WERI-Rb-1 (cell line): ENCODE data around the gene DENND1A.
"Not testable (repeated sequence)": the region's sequence is repeated elsewhere in the genome, so short reads cannot be mapped to it uniquely, and the experiment has no call there.

Experiments used
- DNase-seq: peaks from one replicate; pipeline ENCODE4 v3.0.0-alpha.2; 2020
- H3K27ac ChIP-seq: fragments of 250-450 bp; sonication (Bioruptor Pico); 2 replicates; pipeline ENCODE4 v1.5.1; 2020; ENCODE audit warnings: mild to moderate bottlenecking, moderate library complexity
- H3K27me3 ChIP-seq: fragments of 250-450 bp; sonication (Bioruptor Pico); 2 replicates; pipeline ENCODE4 v1.5.1; 2021; ENCODE audit warnings: mild to moderate bottlenecking, low read depth, moderate library complexity; ENCODE audit not compliant: insufficient read depth, severe bottlenecking
- H3K36me3 ChIP-seq: fragments of 250-450 bp; sonication (Bioruptor Pico); 2 replicates; pipeline ENCODE4 v1.5.1; 2020; ENCODE audit warnings: mild to moderate bottlenecking, moderate library complexity
- H3K4me3 ChIP-seq: 2 replicates; pipeline ENCODE4 v1.5.1; 2011; ENCODE audit warnings: low read depth, mild to moderate bottlenecking, control low read depth, low read length
- H3K9me3 ChIP-seq: fragments of 250-450 bp; sonication (Bioruptor Pico); 2 replicates; pipeline ENCODE4 v1.5.1; 2021; ENCODE audit warnings: mild to moderate bottlenecking, moderate library complexity; ENCODE audit not compliant: severe bottlenecking
- TF ChIP-seq, protein P1 (sequence below): IDR thresholded peaks from 2 replicates; pipeline ENCODE4 v1.5.1; 2011; ENCODE audit warnings: low read depth, mild to moderate bottlenecking, control low read depth, inconsistent platforms, low read length

The DENND1A gene

DNA sequence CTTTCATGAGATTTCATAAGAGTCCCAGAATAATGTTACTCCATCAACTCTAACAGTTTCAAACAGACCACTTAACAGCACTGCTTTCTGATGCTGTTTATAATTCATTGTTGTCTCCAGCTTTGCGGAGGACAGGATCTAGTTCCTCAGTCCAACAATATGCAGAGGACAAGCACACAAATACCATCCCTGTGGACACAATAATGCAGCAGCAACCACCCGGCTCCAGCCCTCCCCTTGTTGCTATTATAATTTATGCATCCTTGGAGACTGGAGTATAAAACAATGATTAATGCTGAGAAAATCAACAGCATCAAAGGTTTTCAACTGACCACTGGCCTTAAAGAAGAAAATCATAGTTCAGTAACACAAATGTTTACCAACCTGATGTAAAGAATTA lies 108.3 kb downstream of the DENND1A start:
- no peak for DNase-seq
- Histone ChIP-seq H3K4me3 (no peak overlapping the region), H3K27ac (no peak overlapping the region), H3K27me3 (no peaks in the 10 kb centered on the region), H3K36me3 (no peaks in the 10 kb centered on the region), H3K9me3 (no peaks in the 10 kb centered on the region)
- TF ChIP-seq, protein P1, sequence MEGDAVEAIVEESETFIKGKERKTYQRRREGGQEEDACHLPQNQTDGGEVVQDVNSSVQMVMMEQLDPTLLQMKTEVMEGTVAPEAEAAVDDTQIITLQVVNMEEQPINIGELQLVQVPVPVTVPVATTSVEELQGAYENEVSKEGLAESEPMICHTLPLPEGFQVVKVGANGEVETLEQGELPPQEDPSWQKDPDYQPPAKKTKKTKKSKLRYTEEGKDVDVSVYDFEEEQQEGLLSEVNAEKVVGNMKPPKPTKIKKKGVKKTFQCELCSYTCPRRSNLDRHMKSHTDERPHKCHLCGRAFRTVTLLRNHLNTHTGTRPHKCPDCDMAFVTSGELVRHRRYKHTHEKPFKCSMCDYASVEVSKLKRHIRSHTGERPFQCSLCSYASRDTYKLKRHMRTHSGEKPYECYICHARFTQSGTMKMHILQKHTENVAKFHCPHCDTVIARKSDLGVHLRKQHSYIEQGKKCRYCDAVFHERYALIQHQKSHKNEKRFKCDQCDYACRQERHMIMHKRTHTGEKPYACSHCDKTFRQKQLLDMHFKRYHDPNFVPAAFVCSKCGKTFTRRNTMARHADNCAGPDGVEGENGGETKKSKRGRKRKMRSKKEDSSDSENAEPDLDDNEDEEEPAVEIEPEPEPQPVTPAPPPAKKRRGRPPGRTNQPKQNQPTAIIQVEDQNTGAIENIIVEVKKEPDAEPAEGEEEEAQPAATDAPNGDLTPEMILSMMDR = no peak

DNA sequence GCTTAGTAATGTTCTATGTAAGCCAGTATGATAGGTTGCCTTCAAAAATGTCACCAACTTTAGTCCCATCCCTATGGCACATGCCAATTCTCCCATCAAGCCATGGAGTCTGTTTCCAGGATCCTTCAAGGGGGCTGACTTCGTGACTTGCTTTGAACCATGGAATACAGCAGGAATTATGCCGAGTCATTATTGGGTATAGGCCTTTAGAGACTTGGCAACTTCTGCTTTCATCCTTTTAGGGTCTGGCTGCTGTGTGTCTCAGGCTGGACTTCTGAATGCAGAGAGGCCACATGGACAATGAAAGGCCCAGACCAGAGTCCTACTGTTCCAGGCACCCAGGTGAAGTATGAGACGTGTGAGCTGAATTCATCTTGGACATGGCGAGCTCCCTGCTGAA lies 109.8 kb downstream of the DENND1A start:
- TF ChIP-seq, protein P1 = no peak
- H3K4me3 ChIP-seq = no peak overlapping the region
- no peaks in the 10 kb centered on the region for H3K9me3 ChIP-seq
- no peak overlapping the region for H3K27ac ChIP-seq
- no peaks in the 10 kb centered on the region for H3K27me3 ChIP-seq
- no peak for DNase-seq
- H3K36me3 ChIP-seq = no peaks in the 10 kb centered on the region

DNA sequence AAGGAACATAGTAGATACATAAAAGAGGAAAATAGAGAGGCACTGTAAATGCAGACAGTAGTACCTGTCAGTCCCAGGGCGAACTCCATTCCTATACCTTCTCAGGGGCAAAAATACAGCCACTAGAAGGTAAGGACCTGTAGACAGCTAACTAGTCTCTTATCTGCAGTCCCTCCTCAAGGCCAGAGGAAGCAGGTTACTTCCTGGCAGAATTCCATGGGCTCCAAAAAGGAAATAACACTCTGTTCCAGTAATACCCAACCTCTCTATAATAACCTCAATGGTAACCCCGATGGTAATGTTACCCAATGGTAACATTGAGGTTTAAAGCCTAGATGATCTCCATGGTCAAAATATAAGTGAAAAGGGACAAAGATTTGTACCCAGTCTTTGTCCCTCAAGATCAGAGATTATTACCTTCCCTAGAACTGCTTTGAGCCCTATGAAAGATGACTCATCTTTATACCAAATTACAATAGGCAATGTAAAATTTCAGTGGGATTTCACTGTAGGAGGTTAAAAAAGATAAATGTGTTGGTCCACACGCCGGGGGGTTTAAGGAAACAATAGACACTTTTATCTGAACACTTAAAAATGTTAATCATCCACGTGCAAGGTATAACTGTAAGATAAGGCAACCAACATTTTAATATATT lies 113.0 kb downstream of the DENND1A start:
- no peaks in the 10 kb centered on the region for H3K36me3 ChIP-seq
- DNase-seq = no peak
- TF ChIP-seq, protein P1 = no peak
- no peaks in the 10 kb centered on the region for H3K27me3 ChIP-seq
- H3K9me3 ChIP-seq = no peaks in the 10 kb centered on the region
- H3K4me3 ChIP-seq = no peak overlapping the region
- H3K27ac ChIP-seq = no peak overlapping the region

DNA sequence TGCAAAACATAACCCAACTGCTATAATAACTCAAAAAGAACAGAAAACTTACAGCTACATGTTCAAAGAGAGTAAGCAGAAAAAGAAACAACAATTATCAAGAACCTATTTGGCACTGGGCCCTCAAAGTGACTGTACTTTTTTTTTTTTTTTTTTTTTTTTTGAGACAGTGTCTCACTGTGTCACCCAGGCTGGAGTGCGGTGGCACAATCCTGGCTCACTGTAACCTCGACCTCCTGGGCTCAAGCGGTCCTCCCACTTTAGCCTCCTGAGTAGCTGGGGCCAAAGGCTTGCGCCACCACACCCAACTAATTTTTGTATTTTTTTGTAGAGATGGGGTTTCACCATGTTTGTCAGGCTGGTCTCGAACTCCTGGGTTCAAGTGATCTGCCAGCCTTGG lies 114.1 kb downstream of the DENND1A start:
- not testable (repeated sequence) for H3K36me3 ChIP-seq, H3K9me3 ChIP-seq, H3K27ac ChIP-seq, H3K4me3 ChIP-seq, H3K27me3 ChIP-seq, DNase-seq

DNA sequence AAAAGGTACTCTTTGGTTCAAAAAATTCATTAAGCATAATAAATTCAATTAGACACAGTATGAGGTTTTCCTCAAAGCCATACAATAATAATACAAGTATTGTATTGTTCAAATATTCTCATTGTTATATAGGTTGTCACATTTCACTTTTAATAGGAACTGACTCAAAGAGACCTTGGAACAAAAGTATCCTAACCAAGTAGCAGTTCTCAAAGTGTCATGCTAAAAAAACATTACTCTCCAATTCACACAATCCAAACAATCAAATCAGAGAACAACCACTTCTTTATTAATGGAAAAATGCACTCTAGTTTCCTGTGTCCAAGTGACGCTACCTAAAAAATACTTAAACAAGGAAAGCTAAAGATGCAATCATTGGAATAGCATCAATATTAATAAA lies 115.4 kb downstream of the DENND1A start:
- no peaks in the 10 kb centered on the region for H3K9me3 ChIP-seq
- no peaks in the 10 kb centered on the region for H3K27me3 ChIP-seq
- H3K4me3 ChIP-seq = no peak overlapping the region
- no peak for DNase-seq
- H3K36me3 ChIP-seq = no peaks in the 10 kb centered on the region
- TF ChIP-seq, protein P1 = no peak
- H3K27ac ChIP-seq = no peak overlapping the region

DNA sequence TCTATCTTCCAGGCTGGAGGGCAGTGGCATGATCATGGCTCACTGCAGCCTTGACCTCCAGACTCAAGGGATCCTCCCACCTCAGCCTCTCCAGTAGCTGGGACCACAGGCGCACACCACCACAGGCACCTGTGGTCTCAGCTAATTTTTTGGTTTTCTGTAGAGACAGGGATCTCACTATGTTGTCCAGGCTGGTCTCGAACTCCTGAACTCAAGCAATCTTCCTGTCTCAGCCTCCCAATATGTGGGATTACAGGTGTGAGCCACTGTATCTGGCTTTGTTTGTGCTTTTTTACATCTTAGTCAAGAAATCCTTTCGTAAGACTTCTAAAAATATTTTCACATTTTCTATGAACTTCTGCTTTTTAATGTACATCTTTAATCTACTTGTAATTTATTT lies 116.9 kb downstream of the DENND1A start:
- DNase-seq = no peak
- TF ChIP-seq, protein P1 = no peak
- Histone ChIP-seq H3K36me3 (no peaks in the 10 kb centered on the region), H3K27ac (no peak overlapping the region), H3K4me3 (no peak overlapping the region), H3K27me3 (no peaks in the 10 kb centered on the region), H3K9me3 (no peaks in the 10 kb centered on the region)
